Astrocyte of the cerebellum (primary cell): ENCODE measurements around the gene NAAA.

Source experiments
- DNase-seq: peaks from one replicate; pipeline ENCODE4 v3.0.0-alpha.2; 2011; ENCODE audit warnings: low read depth
- H3K4me3 ChIP-seq: 2 replicates; pipeline ENCODE4 v1.5.1; 2011; ENCODE audit warnings: mild to moderate bottlenecking, low read depth, low read length, moderate library complexity
- CTCF ChIP-seq: IDR thresholded peaks from 2 replicates; pipeline ENCODE4 v1.5.1; 2012; ENCODE audit warnings: low read length, low read depth, moderate library complexity, mild to moderate bottlenecking; ENCODE audit errors: missing control alignments
- in situ Hi-C: cut with HindIII; loops from 2 replicates; pipeline ENCODE4 v1.10.0; 2017; ENCODE audit warnings: low sequenced_read_pairs

Gene NAAA

GRCh38 chr4:75907966-75908365, 32.8 kb downstream of the NAAA start:
- in situ Hi-C loops, result no loop called here
- H3K4me3 ChIP-seq, result no peak overlapping the region
- DNase-seq, result no peak
- no peak for TF ChIP-seq CTCF

GRCh38 chr4:75904076-75904475, 36.7 kb downstream of the NAAA start:
- no peak overlapping the region for H3K4me3 ChIP-seq
- in situ Hi-C loops, result no loop called here
- no peak for TF ChIP-seq CTCF
- no peak for DNase-seq

DNA sequence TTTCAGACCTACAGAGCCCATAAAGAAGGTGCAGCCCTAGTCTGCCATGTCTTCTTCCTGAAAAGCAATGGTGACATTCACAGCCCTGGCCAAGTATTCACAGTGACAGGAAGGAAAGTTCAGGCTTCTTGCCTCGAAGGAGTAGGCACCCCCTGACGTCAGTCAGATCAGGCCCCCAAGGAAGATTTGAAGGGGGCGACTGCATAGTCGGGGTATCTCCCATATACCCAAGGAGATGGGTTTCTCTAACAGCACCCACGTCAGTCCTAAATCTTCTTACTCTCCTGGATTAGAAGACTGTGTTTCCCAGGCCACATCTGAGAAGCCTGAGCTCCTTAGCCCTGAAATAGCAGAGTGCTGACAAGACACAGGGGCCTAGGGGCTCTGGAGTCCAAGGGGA, 38.5 kb downstream of the NAAA start, which contains the start of gene PPEF2:
Gene PPEF2 (minus strand): TSS at position 101 of the 400 bp plus-strand sequence. CDS start 6,127 bp downstream, outside the sequence.
- DNase-seq, result no peak
- in situ Hi-C loops, result no loop called here
- no peak within 1 kb of the TSS for H3K4me3 ChIP-seq
- TF ChIP-seq CTCF, result no peak

DNA sequence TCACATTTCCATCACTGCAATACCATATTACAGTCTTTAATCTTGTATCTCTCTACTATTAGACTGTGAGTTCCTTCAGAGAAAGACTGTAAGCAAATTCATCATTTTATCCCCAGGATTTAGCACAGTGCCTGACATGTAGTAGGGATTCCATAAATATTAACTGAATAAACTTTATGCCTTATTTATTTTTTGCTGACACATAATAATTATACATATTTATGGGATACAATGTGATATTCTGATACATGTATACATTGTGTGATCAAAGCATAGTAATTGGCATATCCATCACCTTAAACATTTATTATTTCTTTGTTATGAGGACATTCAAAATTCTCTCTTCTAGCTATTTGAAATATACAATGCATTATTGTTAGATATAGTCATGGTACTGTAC, 42.3 kb downstream of the NAAA start:
- in situ Hi-C loops, result no loop called here
- H3K4me3 ChIP-seq, result no peak overlapping the region
- no peak for TF ChIP-seq CTCF
- no peak for DNase-seq

GRCh38 chr4:75895744-75896314, 45.0 kb downstream of the NAAA start:
- in situ Hi-C loops, result no loop called here
- peak; percentile 3 for DNase-seq
- peak; percentile 60 for TF ChIP-seq CTCF
- no peak overlapping the region for H3K4me3 ChIP-seq

GRCh38 chr4:75892508-75892907, 48.3 kb downstream of the NAAA start:
- DNase-seq, result no peak
- TF ChIP-seq CTCF, result peak; percentile 29
- in situ Hi-C loops, result no loop called here

DNA sequence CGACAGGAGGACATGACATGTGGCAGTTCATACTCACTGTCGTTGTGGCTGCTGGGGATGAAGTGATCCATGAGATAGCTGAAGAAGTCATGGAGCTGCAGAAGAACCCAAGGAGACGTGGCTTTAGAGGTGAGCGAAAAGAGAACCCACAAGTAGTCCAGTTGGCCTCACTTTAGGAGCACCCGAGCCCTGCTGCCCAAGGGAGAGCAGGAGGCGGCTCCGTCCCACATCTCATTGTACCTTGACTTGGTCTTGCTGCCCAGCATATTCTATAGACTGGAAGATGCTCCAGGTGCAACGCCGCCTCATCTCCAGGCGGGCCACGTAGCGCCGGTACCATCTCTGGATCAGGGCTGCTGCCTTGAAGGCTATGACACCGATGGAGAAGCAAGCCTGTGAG, 49.2 kb downstream of the NAAA start:
- TF ChIP-seq CTCF, result no peak
- in situ Hi-C loops, result no loop called here
- DNase-seq, result no peak
- no peak overlapping the region for H3K4me3 ChIP-seq

More at GRCh38 chr4:75892508-75892907, 48.3 kb downstream of the NAAA start:
- no peak overlapping the region for H3K4me3 ChIP-seq
